Activated T-cell treated with anti-CD3 and anti-CD28 coated beads for 48 hours (primary cell): ENCODE measurements around the gene TMEM120A.

Experiments
- DNase-seq: peaks from one replicate; pipeline ENCODE4 v3.0.0-alpha.2; 2020; ENCODE audit warnings: low read depth

Gene TMEM120A

GRCh38 chr7:75957021-75957736 lies 37.2 kb downstream of the TMEM120A start:
- DNase-seq, result no peak

DNA sequence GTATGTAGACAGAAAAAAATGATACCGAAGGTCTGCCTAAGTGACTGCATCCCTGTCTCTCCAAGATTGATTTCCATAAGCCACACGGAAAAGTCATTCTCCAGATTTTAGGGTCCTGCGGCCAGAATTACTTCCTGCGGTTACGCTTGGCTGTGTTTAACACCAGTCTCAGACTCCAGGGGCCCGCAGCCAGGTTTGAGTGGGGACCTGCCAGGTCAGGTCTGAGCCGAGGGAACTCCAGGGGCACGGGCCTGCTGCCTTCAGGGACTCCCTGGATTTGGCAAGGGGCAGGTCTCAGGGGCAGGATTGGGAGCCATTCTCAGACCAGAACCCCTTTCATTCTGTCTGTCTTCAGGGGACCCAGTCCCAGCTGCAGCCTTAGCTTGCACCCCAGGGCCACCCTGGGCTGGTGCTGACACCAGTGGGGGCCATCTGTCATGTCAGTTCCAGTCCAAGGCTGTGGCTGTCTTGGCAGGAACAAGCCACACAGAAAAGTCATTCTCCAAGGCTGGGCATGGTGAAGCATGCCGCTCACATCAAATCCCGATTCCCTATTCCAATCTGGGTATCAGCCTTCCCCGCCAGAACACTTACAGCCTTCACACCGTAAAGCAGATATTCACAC lies 39.0 kb downstream of the TMEM120A start:
- no peak for DNase-seq

- DNase-seq, result no peak
Observed at GRCh38 chr7:75953931-75954330, 40.5 kb downstream of the TMEM120A start.

- no peak for DNase-seq
Observed at GRCh38 chr7:75953431-75953830, 41.0 kb downstream of the TMEM120A start.

DNA sequence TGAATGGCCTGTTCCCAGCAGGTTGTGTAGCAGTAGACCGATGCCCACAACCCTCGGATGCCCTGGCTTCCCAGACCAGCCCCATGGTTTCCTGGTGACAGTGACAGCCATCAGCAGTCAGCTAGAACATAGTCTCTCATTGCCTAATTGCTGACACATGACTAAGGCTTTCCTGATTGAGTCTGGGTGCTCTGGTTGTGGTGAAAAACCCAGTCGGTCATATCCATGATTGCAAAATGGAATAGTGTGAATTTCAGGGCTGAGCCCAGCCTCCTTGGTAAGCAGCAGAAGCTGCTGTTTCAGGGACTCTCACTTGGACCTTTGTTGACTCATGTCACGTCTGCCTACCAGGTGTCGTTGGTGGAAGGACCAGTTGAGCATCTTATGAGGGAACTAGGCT lies 42.9 kb downstream of the TMEM120A start:
- DNase-seq, result no peak

DNA sequence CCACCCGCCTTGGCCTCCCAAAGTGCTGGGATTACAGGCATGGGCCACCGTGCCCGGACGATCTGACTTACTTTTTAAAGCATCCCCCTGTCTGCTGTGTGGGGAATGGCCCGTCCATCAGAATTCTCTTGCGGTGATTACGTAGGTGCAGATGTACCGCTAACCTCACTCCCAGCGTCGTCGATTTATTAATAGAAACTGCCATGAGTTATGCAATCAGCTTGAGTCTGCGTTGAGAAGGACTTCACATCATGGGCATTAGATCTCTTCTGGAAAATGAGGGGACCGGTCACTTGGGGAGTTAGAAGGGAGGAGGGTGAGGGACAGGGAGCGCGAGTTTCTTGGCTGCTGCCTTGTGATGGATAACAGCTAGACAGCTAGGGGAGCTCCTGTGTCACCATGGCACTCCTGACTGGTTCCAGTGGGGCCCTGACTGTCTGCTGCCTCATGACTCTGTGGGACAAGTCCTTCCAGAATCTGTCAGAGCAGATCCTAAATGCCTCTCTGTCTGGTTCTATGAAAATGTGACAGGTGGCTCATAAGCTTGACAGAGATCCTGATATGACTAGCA lies 44.2 kb downstream of the TMEM120A start:
- no peak for DNase-seq

GRCh38 chr7:75948179-75948578 lies 46.2 kb downstream of the TMEM120A start:
- DNase-seq, result no peak

DNA sequence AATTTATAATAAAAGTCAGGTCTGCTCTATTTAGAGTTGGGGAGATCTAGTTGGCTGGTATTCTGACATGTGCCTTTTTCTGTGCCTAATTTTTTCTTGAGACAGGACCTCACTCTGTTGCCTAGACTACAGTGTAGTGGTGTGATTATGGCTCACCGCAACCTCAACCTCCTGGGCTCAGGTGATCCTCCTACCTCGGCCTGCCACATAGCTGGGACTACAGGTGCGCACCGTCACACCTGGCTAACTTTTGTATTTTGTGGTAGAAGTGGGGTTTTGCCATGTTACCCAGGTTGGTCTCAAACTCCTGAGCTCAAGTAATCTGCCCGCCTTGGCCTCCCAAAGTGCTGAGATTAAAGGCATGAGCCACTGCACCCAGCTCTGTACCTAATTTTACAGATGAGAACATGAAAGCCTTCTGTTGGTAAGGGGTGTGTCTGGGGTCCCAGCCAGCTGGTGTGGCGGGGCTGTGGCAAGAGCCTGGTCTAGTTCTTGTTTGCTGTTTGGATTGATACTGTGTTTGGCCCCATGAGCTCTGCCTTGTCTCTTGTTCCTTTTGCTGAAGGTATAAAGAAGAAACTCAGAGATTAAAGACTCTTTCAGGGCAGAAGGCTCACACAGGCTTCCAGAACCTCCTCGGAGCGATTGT lies 48.1 kb downstream of the TMEM120A start:
- DNase-seq, result no peak

DNA sequence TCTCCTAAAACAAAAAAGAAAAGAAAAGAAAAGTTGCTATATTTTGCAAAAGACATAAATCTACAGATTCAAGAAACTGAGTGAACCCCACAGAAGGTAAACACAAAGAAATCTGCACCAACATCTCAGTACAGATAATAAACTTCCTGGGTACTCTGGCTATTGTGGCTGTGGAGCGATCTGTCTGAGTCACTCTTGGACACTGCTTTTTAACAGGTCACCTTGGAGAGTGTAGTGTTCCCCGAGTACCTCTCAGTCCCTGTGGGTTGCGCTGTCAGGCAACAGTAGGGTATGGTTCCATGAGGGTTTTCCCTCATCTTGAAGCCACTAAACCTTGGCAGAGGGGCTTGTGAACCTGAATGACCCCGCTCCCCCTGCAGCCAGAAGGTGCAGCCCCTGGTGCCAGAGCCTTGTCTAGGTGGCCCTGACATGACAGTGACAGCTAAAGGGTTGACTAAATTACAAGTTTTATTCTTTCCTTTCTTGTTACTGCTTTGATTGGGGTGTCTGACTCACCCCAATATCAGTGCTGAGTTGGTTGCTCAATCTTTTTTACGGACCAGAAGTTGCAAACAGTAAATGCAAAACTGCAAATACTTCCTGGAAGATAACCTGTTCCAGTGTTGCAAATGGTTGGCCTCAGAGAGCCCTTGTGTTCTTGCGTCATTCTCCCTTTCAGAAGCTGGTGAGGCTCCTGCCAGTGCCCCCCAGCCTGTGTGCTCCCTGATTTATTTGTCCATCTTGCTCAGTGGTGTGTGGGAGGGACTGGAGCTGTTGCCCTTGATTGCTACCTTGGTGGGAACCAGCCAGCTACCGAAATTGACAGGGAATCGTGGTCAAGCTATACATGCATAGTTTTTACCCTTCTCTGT lies 48.9 kb downstream of the TMEM120A start:
- no peak for DNase-seq

DNA sequence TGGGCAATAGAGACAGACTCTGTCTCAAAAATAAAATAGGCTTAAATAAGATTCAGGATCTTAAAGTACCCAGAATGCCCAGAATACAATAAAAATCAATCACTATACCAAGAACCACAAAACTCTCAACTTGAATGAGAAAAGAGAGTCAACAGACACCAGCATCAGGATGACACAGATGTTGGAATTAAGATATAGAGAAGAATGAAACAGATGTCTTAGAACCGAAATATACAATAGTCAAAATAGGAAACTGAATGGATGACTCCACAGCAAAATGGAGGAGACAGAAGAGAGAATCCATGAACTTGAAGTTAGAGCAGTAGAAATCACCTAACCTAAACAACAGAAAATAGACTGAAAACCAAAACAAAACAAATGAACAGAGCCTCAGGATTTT lies 49.9 kb downstream of the TMEM120A start:
- no peak for DNase-seq

- no peak for DNase-seq
Observed at GRCh38 chr7:75943864-75944263, 50.5 kb downstream of the TMEM120A start.

GRCh38 chr7:75938921-75939320 lies 55.5 kb downstream of the TMEM120A start:
- DNase-seq, result no peak

- no peak for DNase-seq
Observed at GRCh38 chr7:75937958-75938786, 56.2 kb downstream of the TMEM120A start.
